ENCODE data around the gene CORO1C. TPM values are rescaled to one million over a fixed set of nuclear protein-coding genes. Genes with fewer than 3 reads are reported as not detected.

CORO1C gene
- polyA plus RNA-seq, 1 donor = 68.4 TPM

GRCh38 chr12:108605690-108606406 is 125.5 kb downstream of the CORO1C start:
- 100% methylated on average over 1 of the region's 4 CpGs for WGBS (ENCODE audit: insufficient coverage, low lambda C conversion rate)
- Histone ChIP-seq H3K36me3 (ENCODE audit: control insufficient read depth, insufficient read depth, low read length) (no peaks in the 10 kb centered on the region), H3K4me3 (ENCODE audit: low read length) (no peak overlapping the region), H3K27ac (ENCODE audit: low read length) (no peak overlapping the region), H3K4me1 (ENCODE audit: control insufficient read depth, insufficient read depth, low read length) (no peaks in the 10 kb centered on the region), H3K9me3 (ENCODE audit: control insufficient read depth, low read depth, low read length) (peaks cover 7% of the 10 kb centered on the region), H3K27me3 (ENCODE audit: control insufficient read depth, insufficient read depth, low read length) (peaks cover 5% of the 10 kb centered on the region)
- DNase-seq = no peak

- no peak for DNase-seq
- no peaks in the 10 kb centered on the region for H3K36me3 ChIP-seq (ENCODE audit: control insufficient read depth, insufficient read depth, low read length)
- peaks cover 7% of the 10 kb centered on the region for H3K9me3 ChIP-seq (ENCODE audit: control insufficient read depth, low read depth, low read length)
- H3K4me1 ChIP-seq (ENCODE audit: control insufficient read depth, insufficient read depth, low read length) = no peaks in the 10 kb centered on the region
- H3K27me3 ChIP-seq (ENCODE audit: control insufficient read depth, insufficient read depth, low read length) = peaks cover 4% of the 10 kb centered on the region
- no peak overlapping the region for H3K27ac ChIP-seq (ENCODE audit: low read length)
- no peak overlapping the region for H3K4me3 ChIP-seq (ENCODE audit: low read length)
- no CpG with 5 or more reads among the region's 3 CpGs for WGBS (ENCODE audit: insufficient coverage, low lambda C conversion rate)
These were observed 126.2 kb downstream of the CORO1C start for GRCh38 chr12:108605000-108605689.

DNA sequence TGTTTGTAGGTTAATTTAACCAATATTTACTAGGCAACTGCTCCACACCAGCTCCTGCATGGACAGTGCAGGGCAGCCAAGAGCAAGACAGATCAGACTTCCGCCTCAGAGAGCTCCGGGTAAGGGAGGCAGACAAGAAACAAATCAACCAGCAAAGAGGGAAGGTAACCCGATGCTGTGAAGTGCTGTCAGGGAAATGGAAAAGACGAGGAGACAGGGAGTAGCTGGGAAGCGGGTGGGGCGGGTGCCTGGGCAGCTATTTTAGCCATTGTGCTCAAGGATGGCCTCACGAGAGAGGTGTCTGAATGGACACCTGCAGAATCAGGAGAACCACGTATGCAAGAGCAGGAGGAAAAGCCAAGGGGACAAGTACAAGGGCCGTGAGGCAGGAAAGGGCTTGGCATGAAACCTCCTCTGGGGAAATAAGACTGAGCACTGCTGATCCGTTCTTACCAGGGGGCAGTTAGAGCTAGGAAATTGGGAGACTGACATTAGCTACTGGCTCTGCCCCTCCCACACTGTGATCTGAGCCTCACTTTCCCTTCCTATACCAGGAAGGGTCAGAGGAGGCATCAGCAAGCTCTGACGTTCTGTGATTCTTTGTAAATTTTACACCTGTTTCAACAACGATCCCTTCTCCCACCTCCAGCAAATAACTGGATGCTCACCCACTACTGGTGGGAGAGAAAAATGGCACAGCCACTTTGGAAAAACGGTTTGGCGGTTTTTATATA is 126.9 kb downstream of the CORO1C start:
- no peak for DNase-seq
- Histone ChIP-seq H3K4me3 (ENCODE audit: low read length) (no peak overlapping the region), H3K36me3 (ENCODE audit: control insufficient read depth, insufficient read depth, low read length) (no peaks in the 10 kb centered on the region), H3K9me3 (ENCODE audit: control insufficient read depth, low read depth, low read length) (peaks cover 7% of the 10 kb centered on the region), H3K27me3 (ENCODE audit: control insufficient read depth, insufficient read depth, low read length) (no peaks in the 10 kb centered on the region), H3K4me1 (ENCODE audit: control insufficient read depth, insufficient read depth, low read length) (no peaks in the 10 kb centered on the region), H3K27ac (ENCODE audit: low read length) (no peak overlapping the region)
- WGBS (ENCODE audit: insufficient coverage, low lambda C conversion rate) = 0% methylated on average over 1 of the region's 14 CpGs

DNA sequence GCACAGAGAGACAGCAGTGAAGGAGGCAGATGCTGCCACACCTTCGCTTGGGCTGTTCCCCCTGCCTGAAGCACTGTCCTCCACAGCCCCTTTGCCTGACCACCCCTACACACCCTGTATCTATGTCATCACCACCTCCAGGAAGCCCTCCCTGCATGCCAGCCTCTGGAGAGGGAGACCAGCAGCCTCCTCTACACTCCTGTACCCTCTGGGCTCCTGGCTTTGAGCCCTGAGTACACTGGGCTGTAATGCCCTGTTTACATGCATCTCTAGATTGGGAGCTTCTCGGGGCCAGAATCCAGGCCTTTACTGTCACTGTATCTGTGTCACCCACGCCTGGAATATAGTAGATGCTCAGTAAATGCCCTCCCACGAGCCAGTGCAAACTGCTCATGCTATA is 127.6 kb downstream of the CORO1C start:
- Histone ChIP-seq H3K9me3 (ENCODE audit: control insufficient read depth, low read depth, low read length) (peaks cover 7% of the 10 kb centered on the region), H3K27ac (ENCODE audit: low read length) (no peak overlapping the region), H3K27me3 (ENCODE audit: control insufficient read depth, insufficient read depth, low read length) (no peaks in the 10 kb centered on the region), H3K4me3 (ENCODE audit: low read length) (no peak overlapping the region), H3K36me3 (ENCODE audit: control insufficient read depth, insufficient read depth, low read length) (no peaks in the 10 kb centered on the region), H3K4me1 (ENCODE audit: control insufficient read depth, insufficient read depth, low read length) (no peaks in the 10 kb centered on the region)
- no peak for DNase-seq
- no CpG with 5 or more reads among the region's 4 CpGs for WGBS (ENCODE audit: insufficient coverage, low lambda C conversion rate)

DNA sequence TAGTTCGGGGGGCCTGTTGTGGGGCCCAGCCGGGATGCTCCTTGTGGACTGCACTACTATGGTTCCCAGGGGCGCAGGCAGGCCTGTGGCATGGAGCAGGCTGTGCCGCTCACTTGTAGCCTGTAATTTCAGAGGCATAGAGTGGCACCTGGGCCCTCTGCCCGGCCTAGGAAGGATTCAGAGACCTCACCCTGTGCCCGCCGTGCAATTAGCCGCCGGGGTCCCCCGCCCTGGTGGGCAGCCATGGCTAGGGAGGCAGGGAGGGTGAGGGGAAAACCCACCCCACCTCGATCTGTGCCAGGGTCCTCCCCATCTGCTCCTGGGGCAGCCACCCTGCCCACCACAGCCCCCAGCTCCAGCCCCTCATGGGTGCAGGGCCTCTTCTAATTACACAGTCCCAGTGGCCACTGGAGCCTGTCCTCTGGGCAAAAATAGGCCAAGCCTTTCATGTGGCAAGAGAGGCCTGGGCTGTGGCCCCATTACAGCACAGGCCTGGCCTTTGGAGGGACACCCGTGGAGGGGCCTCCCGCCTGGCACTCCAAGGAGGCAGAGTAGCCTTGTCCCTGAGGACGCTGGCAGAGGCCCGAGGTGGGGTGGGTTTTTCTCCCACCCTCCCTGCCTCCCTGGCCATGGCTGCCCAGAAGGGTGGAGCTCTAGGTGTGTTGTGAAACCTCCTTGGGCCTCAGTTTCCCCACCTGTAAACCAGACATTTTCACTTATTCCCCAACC is 128.2 kb downstream of the CORO1C start:
- Histone ChIP-seq H3K4me1 (ENCODE audit: control insufficient read depth, insufficient read depth, low read length) (no peaks in the 10 kb centered on the region), H3K36me3 (ENCODE audit: control insufficient read depth, insufficient read depth, low read length) (no peaks in the 10 kb centered on the region), H3K4me3 (ENCODE audit: low read length) (no peak overlapping the region), H3K27ac (ENCODE audit: low read length) (no peak overlapping the region), H3K27me3 (ENCODE audit: control insufficient read depth, insufficient read depth, low read length) (no peaks in the 10 kb centered on the region), H3K9me3 (ENCODE audit: control insufficient read depth, low read depth, low read length) (peaks cover 7% of the 10 kb centered on the region)
- DNase-seq = no peak
- WGBS (ENCODE audit: insufficient coverage, low lambda C conversion rate) = no CpG with 5 or more reads among the region's 15 CpGs

- DNase-seq = no peak
- Histone ChIP-seq H3K4me3 (ENCODE audit: low read length) (no peak overlapping the region), H3K36me3 (ENCODE audit: control insufficient read depth, insufficient read depth, low read length) (no peaks in the 10 kb centered on the region), H3K9me3 (ENCODE audit: control insufficient read depth, low read depth, low read length) (peaks cover 7% of the 10 kb centered on the region), H3K27ac (ENCODE audit: low read length) (no peak overlapping the region), H3K27me3 (ENCODE audit: control insufficient read depth, insufficient read depth, low read length) (no peaks in the 10 kb centered on the region), H3K4me1 (ENCODE audit: control insufficient read depth, insufficient read depth, low read length) (no peaks in the 10 kb centered on the region)
- WGBS (ENCODE audit: insufficient coverage, low lambda C conversion rate) = no CpG with 5 or more reads among the region's 9 CpGs
These were observed 129.1 kb downstream of the CORO1C start for GRCh38 chr12:108602209-108602705.

DNA sequence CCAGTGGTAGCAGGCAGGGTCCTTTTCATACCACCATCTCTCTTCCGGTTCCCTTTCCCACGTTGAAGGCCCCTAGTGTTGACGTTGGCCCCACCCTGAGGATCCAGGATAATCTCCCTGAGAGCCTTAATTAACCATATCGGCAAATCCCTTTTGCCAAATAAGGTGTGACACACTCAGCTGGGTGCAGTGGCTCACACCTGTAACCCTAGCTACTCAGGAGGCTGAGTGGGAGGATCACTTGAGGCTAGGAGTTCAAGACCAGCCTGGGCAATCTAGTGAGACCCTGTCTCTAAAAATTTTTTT is 130.7 kb downstream of the CORO1C start:
- Histone ChIP-seq H3K9me3 (ENCODE audit: control insufficient read depth, low read depth, low read length) (peaks cover 2% of the 10 kb centered on the region), H3K4me3 (ENCODE audit: low read length) (no peak overlapping the region), H3K36me3 (ENCODE audit: control insufficient read depth, insufficient read depth, low read length) (no peaks in the 10 kb centered on the region), H3K27me3 (ENCODE audit: control insufficient read depth, insufficient read depth, low read length) (no peaks in the 10 kb centered on the region), H3K27ac (ENCODE audit: low read length) (no peak overlapping the region), H3K4me1 (ENCODE audit: control insufficient read depth, insufficient read depth, low read length) (no peaks in the 10 kb centered on the region)
- DNase-seq = no peak
- WGBS (ENCODE audit: insufficient coverage, low lambda C conversion rate) = no CpG with 5 or more reads among the region's 4 CpGs

DNA sequence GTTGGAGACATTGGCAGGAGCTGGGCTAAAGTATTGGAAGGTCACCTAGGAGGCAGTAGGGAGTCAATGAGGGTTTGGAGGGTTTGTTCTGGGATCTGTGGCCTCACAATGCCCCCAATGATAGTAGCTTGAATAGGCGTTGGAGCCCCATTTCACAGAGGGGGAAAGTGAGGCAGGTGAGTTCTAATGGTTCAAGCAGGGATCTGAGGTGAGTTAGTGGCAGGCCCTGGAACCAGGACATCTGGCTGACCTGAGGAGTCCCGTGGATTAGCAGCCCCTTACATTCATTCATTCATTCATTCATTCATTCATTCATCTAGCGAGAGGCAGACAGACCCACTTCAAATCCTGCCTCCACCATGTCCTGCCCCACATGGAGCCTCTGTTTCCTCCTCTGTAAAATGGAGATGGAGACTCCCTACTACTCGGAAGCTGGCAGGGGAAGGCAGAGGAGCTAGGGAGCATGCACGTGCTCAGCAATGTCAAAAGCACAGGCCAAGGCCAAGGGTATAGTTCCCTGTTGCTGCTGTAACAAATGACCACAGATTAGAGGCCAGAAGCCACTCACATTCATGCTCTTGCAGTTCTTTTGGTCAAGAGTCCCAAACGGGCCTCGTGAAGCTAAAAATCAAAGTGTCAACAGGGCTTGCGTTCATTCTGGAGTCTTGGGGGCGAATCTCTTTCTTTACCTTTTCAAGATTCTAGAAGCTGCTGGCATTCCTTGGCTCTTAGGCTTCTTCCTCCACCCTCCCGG is 131.2 kb downstream of the CORO1C start:
- no peaks in the 10 kb centered on the region for H3K36me3 ChIP-seq (ENCODE audit: control insufficient read depth, insufficient read depth, low read length)
- 40% methylated on average over 1 of the region's 10 CpGs for WGBS (ENCODE audit: insufficient coverage, low lambda C conversion rate)
- no peaks in the 10 kb centered on the region for H3K27me3 ChIP-seq (ENCODE audit: control insufficient read depth, insufficient read depth, low read length)
- no peaks in the 10 kb centered on the region for H3K4me1 ChIP-seq (ENCODE audit: control insufficient read depth, insufficient read depth, low read length)
- H3K4me3 ChIP-seq (ENCODE audit: low read length) = no peak overlapping the region
- DNase-seq = no peak
- H3K9me3 ChIP-seq (ENCODE audit: control insufficient read depth, low read depth, low read length) = no peaks in the 10 kb centered on the region
- no peak overlapping the region for H3K27ac ChIP-seq (ENCODE audit: low read length)

- no peak for DNase-seq
- WGBS (ENCODE audit: insufficient coverage, low lambda C conversion rate) = no CpG with 5 or more reads among the region's 6 CpGs
- H3K4me3 ChIP-seq (ENCODE audit: low read length) = no peak overlapping the region
- H3K27me3 ChIP-seq (ENCODE audit: control insufficient read depth, insufficient read depth, low read length) = no peaks in the 10 kb centered on the region
- no peaks in the 10 kb centered on the region for H3K9me3 ChIP-seq (ENCODE audit: control insufficient read depth, low read depth, low read length)
- no peaks in the 10 kb centered on the region for H3K4me1 ChIP-seq (ENCODE audit: control insufficient read depth, insufficient read depth, low read length)
- H3K27ac ChIP-seq (ENCODE audit: low read length) = no peak overlapping the region
- H3K36me3 ChIP-seq (ENCODE audit: control insufficient read depth, insufficient read depth, low read length) = no peaks in the 10 kb centered on the region
These were observed 131.8 kb downstream of the CORO1C start for GRCh38 chr12:108599541-108599940.
